ENCODE results near the gene TSHZ2. TPM values are rescaled to one million over a fixed set of nuclear protein-coding genes. Genes with fewer than 3 reads are reported as not detected.

The TSHZ2 gene
- total RNA-seq, 1 experiment from 2014 or later, result 0.07 TPM

GRCh38 chr20:53175135-53175780, 203.1 kb downstream of the TSHZ2 start:
- no peaks in the 10 kb centered on the region for H3K9me3 ChIP-seq (ENCODE audit: control insufficient read depth, low read depth, low read length)
- Mint-ChIP-seq H3K27me3 (ENCODE audit: low read depth) (peaks cover 4% of the 10 kb centered on the region; the same call in 1 of the 2 replicates), H3K9me3 (no peaks in the 10 kb centered on the region), H3K36me3 (ENCODE audit: insufficient read depth in 1 of 3, low read depth in 3 of 3) (no peaks in the 10 kb centered on the region), H3K27ac (no peak overlapping the region), H3K4me1 (peaks cover 13 to 14% of the 10 kb centered on the region in 2 experiments), H3K4me3 (no peak overlapping the region)
- H4K20me1 ChIP-seq (ENCODE audit: control insufficient read depth, insufficient read depth, insufficient read length), result no peaks in the 10 kb centered on the region
- WGBS (ENCODE audit: extremely low coverage, insufficient read length, low lambda C conversion rate), result no CpG with 5 or more reads among the region's 12 CpGs
- no peak for TF ChIP-seq CTCF (conservative IDR thresholded peaks at IDR 0.05)
- H4K5ac ChIP-seq (ENCODE audit: insufficient read length, low read depth, low read length), result no peak overlapping the region
- H2BK120ac ChIP-seq (ENCODE audit: low read depth, low read length, poor library complexity, severe bottlenecking), result no peak overlapping the region
- no peak overlapping the region for H2BK15ac ChIP-seq (ENCODE audit: low read depth, low read length)
- H3K27ac ChIP-seq (ENCODE audit: insufficient read length, low read depth, low read length), result no peak overlapping the region
- no peak for DNase-seq
- H3K14ac ChIP-seq (ENCODE audit: insufficient read depth, low read length), result no peak overlapping the region
- no peak overlapping the region for H2BK20ac ChIP-seq (ENCODE audit: low read depth, low read length, poor library complexity, severe bottlenecking)
- H4K8ac ChIP-seq (replicated peaks; ENCODE audit: insufficient read length, low read depth, low read length), result no peak overlapping the region
- no peak overlapping the region for H4K91ac ChIP-seq (ENCODE audit: insufficient read length, low read depth, low read length)
- no peak overlapping the region for H2AFZ ChIP-seq (ENCODE audit: low read length)
- no peak overlapping the region for H3T11ph ChIP-seq (ENCODE audit: low read length)
- H3K23ac ChIP-seq (ENCODE audit: insufficient read length, low read depth, low read length), result no peak overlapping the region
- H3K18ac ChIP-seq (ENCODE audit: insufficient read length, low read depth, low read length), result no peak overlapping the region
- no peak overlapping the region for H3K9ac ChIP-seq (ENCODE audit: extremely low read depth, insufficient read length, low read length)
- no peak overlapping the region for H3K56ac ChIP-seq (ENCODE audit: insufficient read length, low read depth, low read length)
- H3K27me3 ChIP-seq (ENCODE audit: insufficient read depth, low read length), result no peaks in the 10 kb centered on the region
- H2BK5ac ChIP-seq (ENCODE audit: insufficient read length, low read length), result no peak overlapping the region
- no peak overlapping the region for H3K4me2 ChIP-seq (ENCODE audit: insufficient read depth, insufficient read length, low read length)
- no peak overlapping the region for H3K4ac ChIP-seq (ENCODE audit: low read depth, low read length)
- no peaks in the 10 kb centered on the region for H3K4me1 ChIP-seq (ENCODE audit: insufficient read depth, low read length)
- no peaks in the 10 kb centered on the region for H3K79me1 ChIP-seq (ENCODE audit: insufficient read depth, low read depth, low read length, poor library complexity, severe bottlenecking)
- H3K79me2 ChIP-seq (ENCODE audit: insufficient read depth, low read length), result no peaks in the 10 kb centered on the region
- H2BK12ac ChIP-seq (ENCODE audit: insufficient read length, low read depth, low read length), result no peak overlapping the region
- no peaks in the 10 kb centered on the region for H3K23me2 ChIP-seq (ENCODE audit: insufficient read length, low read depth, low read length, poor library complexity, severe bottlenecking)
- H2AK5ac ChIP-seq (ENCODE audit: insufficient read length, low read length), result no peak overlapping the region

All from H9 (cell line).